NCI-H2081 (cell line): ENCODE results near the gene CLDN4.

Experiments
- DNase-seq, 2 experiments: peaks; one replicate each; lab custom pipeline; 2025; lab: John Stamatoyannopoulos, UW

Gene CLDN4

DNA sequence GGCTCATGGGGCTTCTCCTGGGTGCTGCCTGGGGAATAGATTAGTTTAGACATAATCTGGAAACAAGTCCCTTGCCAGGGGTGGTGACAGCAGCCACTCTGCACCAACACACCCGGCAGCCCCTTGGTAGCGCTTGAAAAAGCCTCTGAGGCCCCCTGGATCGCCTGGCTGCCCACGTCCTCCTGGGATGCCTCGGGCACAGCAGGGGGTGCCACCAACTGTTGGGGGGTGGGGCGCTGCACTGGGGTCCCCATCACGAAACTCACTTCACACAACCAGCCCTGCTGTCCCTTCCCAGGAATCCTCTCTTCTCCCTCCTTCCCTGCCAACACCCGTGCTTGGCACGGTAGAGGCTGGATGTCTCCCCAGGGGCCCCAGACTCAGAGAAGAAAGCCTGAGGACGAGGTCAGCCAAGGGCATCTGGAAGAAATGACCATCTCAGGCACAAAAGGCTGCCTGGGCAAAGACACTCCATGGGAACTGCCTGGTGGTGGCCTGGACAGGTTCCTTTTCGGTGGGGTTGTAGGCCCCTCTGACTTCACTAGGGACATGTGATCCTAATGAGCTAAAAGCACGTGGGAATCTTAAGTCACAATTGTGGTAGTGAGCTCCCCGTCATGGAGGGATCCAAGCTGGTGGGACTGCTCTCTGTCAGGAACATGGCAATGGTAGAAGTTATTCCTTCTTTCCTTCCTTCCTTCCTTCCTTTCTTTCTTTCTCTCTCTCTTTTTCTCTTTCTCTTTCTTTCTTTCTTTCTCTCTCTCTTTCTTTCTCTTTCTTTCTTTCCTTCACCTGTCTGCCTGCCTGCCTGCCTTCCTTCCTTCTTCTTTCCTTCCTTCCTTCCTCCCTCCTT, 41.5 kb downstream of the CLDN4 start:
- DNase-seq = no peak

DNA sequence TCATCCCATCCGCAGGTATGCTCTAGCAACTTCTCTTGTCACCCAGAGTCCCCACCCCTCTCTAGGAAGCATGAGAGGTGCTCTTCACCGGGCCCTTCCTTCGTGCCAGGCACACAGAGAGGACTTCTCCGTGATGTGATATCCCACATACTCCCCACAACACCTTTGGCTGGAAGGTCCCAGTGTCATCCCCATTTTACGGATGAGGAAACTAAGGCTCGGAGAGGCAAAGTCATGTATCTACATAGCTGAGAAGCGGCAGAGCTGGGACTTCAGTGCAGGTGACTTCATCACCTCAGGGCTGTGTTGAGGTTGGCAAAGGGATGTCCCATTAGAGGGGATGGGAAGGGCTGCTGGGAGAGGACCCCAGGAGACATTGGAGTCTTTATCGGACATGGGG, 45.6 kb downstream of the CLDN4 start:
- DNase-seq = no peak

DNA sequence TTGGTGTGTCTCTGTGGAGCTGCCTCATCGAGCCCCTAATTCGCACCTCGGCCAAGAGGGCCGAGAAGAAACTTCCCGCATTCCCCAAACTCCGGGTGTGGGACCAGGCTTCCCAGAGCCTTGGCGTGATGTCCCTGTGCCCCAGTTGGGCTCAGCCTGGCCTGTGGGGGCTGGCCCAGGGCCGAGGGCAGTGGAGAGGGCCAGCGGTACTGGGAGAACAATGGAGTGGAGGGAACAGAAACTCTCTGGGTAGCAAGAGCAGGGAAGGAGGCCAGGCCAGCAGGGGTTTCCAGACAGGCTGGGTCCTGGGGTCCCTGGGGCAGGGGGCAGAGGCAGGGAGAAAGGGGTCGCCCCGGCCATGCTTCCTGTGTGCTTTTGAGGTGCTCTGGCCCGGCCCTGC, 46.2 kb downstream of the CLDN4 start:
- no peak for DNase-seq

DNA sequence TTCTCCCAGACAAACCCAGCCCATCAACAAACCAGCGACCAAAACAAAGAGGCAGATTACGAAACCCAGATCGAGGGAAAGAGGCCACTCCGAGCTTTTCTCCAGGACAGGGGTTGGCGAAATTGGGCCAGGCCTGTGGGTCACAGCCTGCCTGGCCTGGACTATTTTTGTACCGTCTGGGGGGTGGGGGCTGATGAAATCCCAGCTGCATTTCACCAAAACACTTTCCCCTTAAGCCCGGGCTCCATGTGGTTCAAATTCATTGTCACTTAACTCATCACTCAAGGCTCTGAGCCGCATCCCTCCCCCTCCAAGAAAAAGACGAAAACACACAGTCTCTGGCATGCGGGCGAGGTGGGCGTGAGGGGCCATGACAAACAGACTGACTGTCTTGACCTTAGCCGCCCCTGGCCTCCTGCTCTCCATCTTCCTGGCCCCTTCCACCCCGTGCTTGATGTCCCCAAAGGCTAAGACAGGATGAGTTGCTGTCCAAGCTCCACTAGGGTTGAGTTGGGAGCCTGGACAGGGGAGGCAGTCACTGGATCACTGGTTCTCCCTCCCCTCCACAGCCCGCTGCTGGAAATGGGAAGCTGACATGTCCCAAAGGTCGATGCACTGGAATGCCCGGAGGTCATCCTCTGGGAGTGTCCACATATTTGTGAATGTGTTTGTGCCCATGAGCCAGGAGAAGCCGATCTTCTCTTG, 49.3 kb downstream of the CLDN4 start:
- no peak for DNase-seq

DNA sequence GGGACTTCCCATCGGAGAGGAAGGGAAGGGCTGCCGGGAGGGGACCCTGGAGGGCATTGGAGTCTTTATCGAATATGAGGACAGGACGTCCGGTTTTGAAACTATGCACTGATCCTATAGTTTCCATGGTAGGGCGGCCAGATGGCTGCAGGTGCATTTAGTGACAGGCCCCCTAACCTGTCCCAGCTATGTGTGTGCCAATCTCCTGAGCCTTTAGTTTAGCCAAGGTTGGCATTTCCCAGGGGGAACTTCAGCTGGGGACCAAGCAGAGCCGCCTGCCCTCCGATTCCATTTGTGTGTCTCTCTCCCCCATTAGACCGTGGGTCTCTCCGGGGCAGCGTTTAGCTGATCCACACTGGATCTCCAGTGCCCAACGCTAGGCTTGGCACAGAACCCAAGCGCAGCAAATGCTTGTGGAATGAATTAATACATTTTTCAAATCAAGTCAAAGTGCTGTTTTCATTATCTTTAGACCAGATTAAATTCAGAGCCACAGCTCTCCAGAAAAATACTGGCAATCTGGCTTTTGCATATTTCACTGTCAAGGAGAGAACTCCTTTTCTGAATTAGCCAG, 50.0 kb downstream of the CLDN4 start:
- DNase-seq = no peak

DNA sequence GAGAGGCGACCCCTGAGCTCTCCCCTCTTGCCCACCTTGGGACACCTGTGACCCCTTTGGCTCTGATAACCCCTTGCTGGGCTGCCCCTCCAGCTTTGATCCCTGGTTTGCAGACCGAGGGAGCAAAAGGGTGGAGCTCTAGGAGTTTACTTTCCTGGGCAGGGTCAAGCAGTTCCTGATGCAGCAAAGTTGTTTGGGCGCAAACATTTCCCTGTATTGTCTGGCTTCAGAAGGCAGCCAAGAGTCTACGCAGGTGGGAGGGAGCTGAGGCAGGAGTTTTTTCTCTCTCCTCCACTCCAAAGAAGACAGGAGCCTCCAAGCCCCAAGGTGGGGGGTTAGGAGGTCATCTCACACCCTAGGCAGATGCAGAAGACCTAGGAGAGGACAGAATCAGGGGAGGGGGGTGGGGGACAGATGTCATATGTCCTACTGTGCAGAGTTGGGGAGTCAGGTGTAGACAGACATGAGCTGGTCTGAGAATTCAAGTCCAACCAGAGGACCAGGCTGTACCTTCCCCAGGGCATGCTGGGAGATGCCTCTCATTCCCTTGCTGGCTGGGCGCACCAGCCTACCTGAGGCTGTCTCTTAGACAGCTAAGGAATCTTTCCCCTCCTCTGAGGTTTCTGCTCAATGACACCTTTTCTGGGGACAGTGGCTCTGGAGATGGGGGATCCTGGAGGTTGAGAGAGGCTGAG, 50.7 kb downstream of the CLDN4 start:
- no peak for DNase-seq

DNA sequence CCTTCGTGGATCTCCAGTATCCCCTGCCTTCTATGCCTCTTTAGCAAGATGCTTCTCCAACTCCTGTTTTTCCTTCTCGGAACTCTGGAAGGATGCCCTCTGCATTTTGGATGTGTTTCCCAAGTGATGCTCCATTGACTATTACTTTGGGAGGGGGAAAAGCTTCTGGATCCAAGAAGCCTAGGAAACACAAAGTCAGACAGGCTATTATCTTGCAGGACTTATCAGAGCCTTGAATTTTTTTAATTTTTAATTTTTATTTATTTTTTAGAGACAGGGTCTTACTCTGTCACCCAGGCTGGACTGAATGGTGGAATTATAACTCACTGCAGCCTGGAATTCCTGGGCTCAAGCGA, 51.2 kb downstream of the CLDN4 start:
- no peak for DNase-seq
